ENCODE data around the gene ARMCX4. TPM values are rescaled to one million over a fixed set of nuclear protein-coding genes. Genes with fewer than 3 reads are reported as not detected.
"Not testable (repeated sequence)": the region's sequence is repeated elsewhere in the genome, so short reads cannot be mapped to it uniquely, and the experiment has no call there.

Gene ARMCX4
- total RNA-seq, result 34.1 TPM

GRCh38 chrX:101485212-101485949 lies at the start of gene ARMCX4:
TSS of gene ARMCX4 (plus strand) at chrX:101485456. CDS start at chrX:101488590, 3,134 bp downstream.
- intact Hi-C loops (cut with DNase I), result no loop called here
- ATAC-seq (peak; percentile 93), DNase-seq (ENCODE audit: low spot score) (peak; percentile 73)

- ATAC-seq (peak; percentile 42), DNase-seq (ENCODE audit: low spot score) (no peak)
- intact Hi-C loops (cut with DNase I), result no loop called here
Observed at GRCh38 chrX:101442085-101442484, 43.2 kb upstream of the ARMCX4 start.

GRCh38 chrX:101449279-101449678 lies 36.0 kb upstream of the ARMCX4 start:
- intact Hi-C loops (cut with DNase I), result no loop called here
- no peak for DNase-seq (ENCODE audit: low spot score)
- ATAC-seq, result no peak

- DNase-seq (ENCODE audit: low spot score) (no peak), ATAC-seq (no peak)
- intact Hi-C loops (cut with DNase I), result no loop called here
Observed at GRCh38 chrX:101450085-101450484, 35.2 kb upstream of the ARMCX4 start.

- DNase-seq (ENCODE audit: low spot score) (peak; percentile 74), ATAC-seq (no peak)
- intact Hi-C loops (cut with DNase I), result no loop called here
Observed at GRCh38 chrX:101450961-101451360, 34.3 kb upstream of the ARMCX4 start.

GRCh38 chrX:101452056-101452455 lies 33.2 kb upstream of the ARMCX4 start:
- no peak for DNase-seq (ENCODE audit: low spot score)
- intact Hi-C loops (cut with DNase I), result no loop called here
- no peak for ATAC-seq

- no peak for ATAC-seq
- DNase-seq (ENCODE audit: low spot score), result no peak
- intact Hi-C loops (cut with DNase I), result no loop called here
Observed at GRCh38 chrX:101460669-101461068, 24.6 kb upstream of the ARMCX4 start.

- no peak for ATAC-seq
- intact Hi-C loops (cut with DNase I), result no loop called here
- no peak for DNase-seq (ENCODE audit: low spot score)
Observed at GRCh38 chrX:101462892-101463291, 22.4 kb upstream of the ARMCX4 start.

- DNase-seq (ENCODE audit: low spot score) (no peak), ATAC-seq (no peak)
- intact Hi-C loops (cut with DNase I), result no loop called here
Observed at GRCh38 chrX:101478366-101478765, 6.9 kb upstream of the ARMCX4 start.

GRCh38 chrX:101482296-101482695 lies 3.0 kb upstream of the ARMCX4 start:
- no peak for ATAC-seq
- no peak for DNase-seq (ENCODE audit: low spot score)
- intact Hi-C loops (cut with DNase I), result no loop called here

GRCh38 chrX:101483705-101484104 lies 1.6 kb upstream of the ARMCX4 start:
- ATAC-seq (no peak), DNase-seq (ENCODE audit: low spot score) (no peak)
- intact Hi-C loops (cut with DNase I), result no loop called here

DNA sequence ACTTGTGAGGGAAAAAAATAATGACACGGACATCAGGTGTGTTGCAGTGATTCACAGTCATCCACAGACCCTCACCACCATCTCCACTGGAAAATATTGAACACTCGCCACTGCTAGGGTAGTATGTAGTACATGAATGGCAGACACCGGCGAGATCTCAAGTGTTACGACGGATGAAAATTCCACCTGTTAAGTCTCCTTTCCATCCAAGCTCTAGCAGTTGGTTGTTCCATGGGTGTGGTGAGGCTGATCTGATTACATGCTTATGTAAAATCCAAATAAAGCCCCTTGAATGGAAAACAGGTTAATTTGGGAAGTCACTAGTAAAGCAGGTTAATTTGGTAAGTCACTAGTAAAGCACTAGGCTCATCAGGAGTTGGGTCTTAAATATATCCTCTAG lies 1.1 kb upstream of the ARMCX4 start:
- intact Hi-C loops (cut with DNase I), result no loop called here
- ATAC-seq (no peak), DNase-seq (ENCODE audit: low spot score) (no peak)

GRCh38 chrX:101488796-101489195 lies 3.5 kb downstream of the ARMCX4 start:
- no peak for ATAC-seq

GRCh38 chrX:101491943-101492342 lies 6.7 kb downstream of the ARMCX4 start:
- no peak for ATAC-seq
- no peak for DNase-seq (ENCODE audit: low spot score)
- intact Hi-C loops (cut with DNase I), result no loop called here

More at GRCh38 chrX:101488796-101489195, 3.5 kb downstream of the ARMCX4 start:
- intact Hi-C loops (cut with DNase I), result no loop called here
- no peak for DNase-seq (ENCODE audit: low spot score)

- DNase-seq (ENCODE audit: low spot score) (no peak), ATAC-seq (no peak)
- intact Hi-C loops (cut with DNase I), result no loop called here
Observed at GRCh38 chrX:101493225-101493624, 8.0 kb downstream of the ARMCX4 start.

DNA sequence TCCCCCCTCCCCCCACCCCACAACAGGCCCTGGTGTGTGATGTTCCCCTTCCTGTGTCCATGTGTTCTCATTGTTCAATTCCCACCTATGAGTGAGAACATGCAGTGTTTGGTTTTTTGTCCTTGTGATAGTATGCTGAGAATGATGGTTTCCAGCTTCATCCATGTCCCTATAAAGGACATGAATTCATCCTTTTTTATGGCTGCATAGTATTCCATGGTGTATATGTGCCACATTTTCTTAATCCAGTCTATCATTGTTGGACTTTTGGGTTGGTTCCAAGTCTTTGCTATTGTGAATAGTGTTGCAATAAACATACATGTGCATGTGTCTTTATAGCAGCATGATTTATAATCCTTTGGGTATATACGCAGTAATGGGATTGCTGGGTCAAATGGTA lies 17.7 kb downstream of the ARMCX4 start:
- intact Hi-C loops (cut with DNase I); ATAC-seq; DNase-seq (ENCODE audit: low spot score): not testable (repeated sequence)

DNA sequence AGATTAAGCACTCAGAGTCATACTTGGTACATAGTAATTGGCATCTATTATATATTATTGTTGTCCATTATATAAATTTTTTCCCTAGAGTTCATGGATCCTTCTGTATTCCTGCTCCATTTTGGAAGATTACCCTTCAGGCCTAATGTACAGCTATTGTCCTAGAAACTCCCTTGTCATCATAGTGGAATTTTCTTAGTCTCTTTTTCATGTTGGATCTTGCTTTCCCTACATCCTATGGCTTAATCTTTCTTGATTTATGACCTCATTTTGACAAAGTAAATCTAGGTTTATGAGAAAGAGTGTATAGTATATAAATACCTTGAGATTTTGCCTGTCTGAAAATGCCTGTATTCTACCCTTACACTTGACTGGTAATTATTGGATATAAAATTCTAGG lies 22.1 kb downstream of the ARMCX4 start:
- intact Hi-C loops (cut with DNase I), result no loop called here
- no peak for ATAC-seq
- DNase-seq (ENCODE audit: low spot score), result no peak

- no peak for DNase-seq (ENCODE audit: low spot score)
- ATAC-seq, result no peak
- intact Hi-C loops (cut with DNase I), result no loop called here
Observed at GRCh38 chrX:101507986-101508385, 22.7 kb downstream of the ARMCX4 start.

- ATAC-seq, result no peak
- intact Hi-C loops (cut with DNase I), result no loop called here
Observed at GRCh38 chrX:101530944-101531343, 45.7 kb downstream of the ARMCX4 start.

More at GRCh38 chrX:101530944-101531343, 45.7 kb downstream of the ARMCX4 start:
- DNase-seq (ENCODE audit: low spot score), result no peak
